T-helper 9 cell (primary cell): ENCODE measurements around the gene ANKRD17.
A peak's percentile ranks its signal among the peaks of the same experiment; 100 is the strongest.

ENCODE experiments used
- DNase-seq: peaks from one replicate; pipeline ENCODE4 v3.0.0-alpha.2; 2020

ANKRD17 gene

GRCh38 chr4:73109493-73109892, 149.1 kb downstream of the ANKRD17 start:
- no peak for DNase-seq

- no peak for DNase-seq
Observed at GRCh38 chr4:73104695-73105094, 153.9 kb downstream of the ANKRD17 start.

- no peak for DNase-seq
Observed at GRCh38 chr4:73103799-73104503, 154.6 kb downstream of the ANKRD17 start.

- DNase-seq, result no peak
Observed at GRCh38 chr4:73099143-73099542, 159.5 kb downstream of the ANKRD17 start.

GRCh38 chr4:73098713-73099112, 159.9 kb downstream of the ANKRD17 start:
- DNase-seq, result no peak

- no peak for DNase-seq
Observed at GRCh38 chr4:73098016-73098415, 160.6 kb downstream of the ANKRD17 start.

GRCh38 chr4:73092868-73093267, 165.7 kb downstream of the ANKRD17 start:
- no peak for DNase-seq

- no peak for DNase-seq
Observed at GRCh38 chr4:73090738-73091137, 167.9 kb downstream of the ANKRD17 start.

- DNase-seq, result no peak
Observed at GRCh38 chr4:73087871-73088270, 170.7 kb downstream of the ANKRD17 start.

- DNase-seq, result no peak
Observed at GRCh38 chr4:73086095-73086868, 172.3 kb downstream of the ANKRD17 start.

GRCh38 chr4:73080789-73081188, 177.8 kb downstream of the ANKRD17 start:
- no peak for DNase-seq

GRCh38 chr4:73075832-73076231, 182.8 kb downstream of the ANKRD17 start:
- no peak for DNase-seq

GRCh38 chr4:73070074-73070390, 188.6 kb downstream of the ANKRD17 start:
- DNase-seq, result no peak

GRCh38 chr4:73069338-73070073, 189.1 kb downstream of the ANKRD17 start, which contains the start of gene COX18:
TSS of gene COX18 (minus strand) at chr4:73069716. CDS start at chr4:73069649, 67 bp downstream.
- DNase-seq, result peak; percentile 90

- DNase-seq, result no peak
Observed at GRCh38 chr4:73068491-73069337, 189.9 kb downstream of the ANKRD17 start.

- DNase-seq, result no peak
Observed at GRCh38 chr4:73067971-73068394, 190.6 kb downstream of the ANKRD17 start.

GRCh38 chr4:73066928-73067327, 191.7 kb downstream of the ANKRD17 start:
- no peak for DNase-seq

- no peak for DNase-seq
Observed at GRCh38 chr4:73066445-73066844, 192.2 kb downstream of the ANKRD17 start.

- no peak for DNase-seq
Observed at GRCh38 chr4:73064536-73064935, 194.1 kb downstream of the ANKRD17 start.

GRCh38 chr4:73055241-73055897, 203.2 kb downstream of the ANKRD17 start:
- DNase-seq, result no peak

- no peak for DNase-seq
Observed at GRCh38 chr4:73053974-73054480, 204.6 kb downstream of the ANKRD17 start.

- DNase-seq, result no peak
Observed at GRCh38 chr4:73053076-73053475, 205.5 kb downstream of the ANKRD17 start.
